ENCODE measurements around the gene LAMA5.

DNA sequence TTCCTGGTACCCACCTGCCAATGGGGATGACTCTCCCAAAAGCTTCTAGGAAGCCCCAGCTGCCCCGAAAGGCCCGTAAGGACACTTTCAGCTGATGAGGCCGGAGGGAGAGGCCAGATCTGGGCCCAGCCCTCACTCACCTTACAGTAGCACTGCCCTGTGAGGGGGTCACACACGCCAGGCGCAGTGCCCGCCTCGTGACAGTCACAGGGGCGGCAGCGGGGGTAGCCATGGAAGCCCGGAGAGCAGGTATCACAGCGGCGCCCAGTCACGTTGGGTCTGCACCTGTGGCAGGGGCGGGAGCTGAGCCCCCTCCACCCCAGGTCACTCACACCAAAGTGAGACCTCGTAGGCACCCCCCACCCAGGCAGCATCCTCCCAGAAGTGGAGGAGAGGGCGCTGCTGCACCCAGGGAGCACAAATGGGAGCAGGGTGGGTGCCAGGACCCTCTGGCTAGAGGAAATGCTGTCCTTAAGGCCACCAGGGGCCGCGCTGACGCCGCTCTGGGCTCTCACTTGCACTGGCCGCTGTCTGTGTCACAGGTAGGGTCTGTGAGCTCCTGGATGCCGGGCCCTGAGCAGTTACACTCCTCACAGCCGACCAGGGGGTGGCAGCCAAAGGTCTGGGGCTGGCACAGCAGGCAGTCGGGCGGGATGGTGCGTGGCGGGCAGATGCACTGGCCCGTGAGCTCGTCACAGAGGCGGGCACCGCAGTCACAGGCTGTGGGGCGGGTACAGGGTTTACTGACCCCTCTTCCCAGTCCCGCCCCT, 39.2 kb downstream of the LAMA5 start:
- TF ChIP-seq, protein P1, sequence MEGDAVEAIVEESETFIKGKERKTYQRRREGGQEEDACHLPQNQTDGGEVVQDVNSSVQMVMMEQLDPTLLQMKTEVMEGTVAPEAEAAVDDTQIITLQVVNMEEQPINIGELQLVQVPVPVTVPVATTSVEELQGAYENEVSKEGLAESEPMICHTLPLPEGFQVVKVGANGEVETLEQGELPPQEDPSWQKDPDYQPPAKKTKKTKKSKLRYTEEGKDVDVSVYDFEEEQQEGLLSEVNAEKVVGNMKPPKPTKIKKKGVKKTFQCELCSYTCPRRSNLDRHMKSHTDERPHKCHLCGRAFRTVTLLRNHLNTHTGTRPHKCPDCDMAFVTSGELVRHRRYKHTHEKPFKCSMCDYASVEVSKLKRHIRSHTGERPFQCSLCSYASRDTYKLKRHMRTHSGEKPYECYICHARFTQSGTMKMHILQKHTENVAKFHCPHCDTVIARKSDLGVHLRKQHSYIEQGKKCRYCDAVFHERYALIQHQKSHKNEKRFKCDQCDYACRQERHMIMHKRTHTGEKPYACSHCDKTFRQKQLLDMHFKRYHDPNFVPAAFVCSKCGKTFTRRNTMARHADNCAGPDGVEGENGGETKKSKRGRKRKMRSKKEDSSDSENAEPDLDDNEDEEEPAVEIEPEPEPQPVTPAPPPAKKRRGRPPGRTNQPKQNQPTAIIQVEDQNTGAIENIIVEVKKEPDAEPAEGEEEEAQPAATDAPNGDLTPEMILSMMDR (IDR thresholded peaks at IDR 0.05) = no peak
- TF ChIP-seq CBX2 (IDR thresholded peaks at IDR 0.05; ENCODE audit: borderline replicate concordance, low read depth) (no peak), POLR2AphosphoS2 (conservative IDR thresholded peaks at IDR 0.05; ENCODE audit: low read length) (no peak), RAD21 (conservative IDR thresholded peaks at IDR 0.05 in 1 of 2, IDR thresholded peaks at IDR 0.05 in 1 of 2) (no peak; a peak in 1 of 5 replicates), ZNF302 (CRISPR knock-in tag; IDR thresholded peaks at IDR 0.05) (no peak), MAZ (IDR thresholded peaks at IDR 0.05; ENCODE audit: borderline replicate concordance, low read depth, low read length) (no peak)
- TF ChIP-seq, protein P2, sequence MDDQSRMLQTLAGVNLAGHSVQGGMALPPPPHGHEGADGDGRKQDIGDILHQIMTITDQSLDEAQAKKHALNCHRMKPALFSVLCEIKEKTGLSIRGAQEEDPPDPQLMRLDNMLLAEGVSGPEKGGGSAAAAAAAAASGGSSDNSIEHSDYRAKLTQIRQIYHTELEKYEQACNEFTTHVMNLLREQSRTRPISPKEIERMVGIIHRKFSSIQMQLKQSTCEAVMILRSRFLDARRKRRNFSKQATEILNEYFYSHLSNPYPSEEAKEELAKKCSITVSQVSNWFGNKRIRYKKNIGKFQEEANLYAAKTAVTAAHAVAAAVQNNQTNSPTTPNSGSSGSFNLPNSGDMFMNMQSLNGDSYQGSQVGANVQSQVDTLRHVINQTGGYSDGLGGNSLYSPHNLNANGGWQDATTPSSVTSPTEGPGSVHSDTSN (IDR thresholded peaks at IDR 0.05) = no peak

Data from A549 (cell line).